Renal cortex interstitium (tissue), 11 donors: ENCODE data around the gene SFTPB. TPM values are rescaled to one million over a fixed set of nuclear protein-coding genes. Genes with fewer than 3 reads are reported as not detected.
A peak's percentile ranks its signal among the peaks of the same experiment; 100 is the strongest.
"Not testable (repeated sequence)": the region's sequence is repeated elsewhere in the genome, so short reads cannot be mapped to it uniquely, and the experiment has no call there.

Experiments
- DNase-seq, 11 donors: peaks; one replicate each; pipeline ENCODE4 v3.0.0-alpha.2; 2013; ENCODE audit warnings: low read depth in 9 of 11, low spot score in 4 of 11; ENCODE audit errors: extremely low read depth in 1 of 11
- polyA plus RNA-seq, 3 donors: library from polyadenylated mRNA; unstranded; fragments of 120-200 nt; gene quantifications; one replicate each; pipeline ENCODE4 v1.2.1, GENCODE V29; 2013; ENCODE audit not compliant: insufficient read length in 3 of 3

SFTPB gene
- polyA plus RNA-seq, 3 donors = 0.07 to 0.11 (median 0.08) TPM

DNA sequence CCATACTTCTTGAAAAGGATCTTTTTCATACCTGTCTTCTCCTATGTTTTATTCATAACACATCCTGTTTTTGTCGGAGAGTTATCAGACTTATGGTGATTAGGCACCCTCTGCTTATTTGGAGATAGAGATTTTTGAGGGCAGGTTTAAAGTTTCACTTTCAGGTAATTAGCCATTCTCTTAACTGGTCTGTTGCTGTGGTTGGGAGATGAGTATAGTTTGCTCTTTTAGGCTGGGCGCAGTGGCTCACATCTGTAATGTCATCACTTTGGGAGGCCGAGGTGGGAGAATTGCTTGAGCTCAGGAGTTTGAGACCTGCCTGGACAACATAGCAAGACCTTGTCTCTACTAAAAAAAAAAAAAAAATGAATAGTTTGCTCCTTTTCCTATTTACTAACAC lies 25.3 kb downstream of the SFTPB start:
- DNase-seq = no peak

DNA sequence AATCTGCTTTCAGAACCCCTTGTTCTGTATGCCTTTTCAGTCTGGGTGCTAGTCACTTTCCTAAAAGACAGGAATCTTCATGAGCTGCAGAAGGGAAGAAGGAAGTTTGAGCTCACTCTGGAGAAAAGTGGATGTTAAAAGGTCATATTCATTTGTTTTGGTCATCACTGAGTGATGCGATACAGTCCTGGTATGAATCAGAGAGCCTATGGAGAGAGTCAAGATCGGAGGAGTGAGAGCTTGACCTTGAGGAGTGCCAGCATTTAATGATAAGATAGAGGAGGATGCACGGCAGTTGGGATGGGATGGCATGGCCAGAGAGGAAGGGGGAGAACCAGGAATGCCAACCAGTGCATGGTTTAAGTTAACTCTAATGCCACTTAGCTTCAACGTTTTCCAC lies 32.4 kb downstream of the SFTPB start:
- no peak for DNase-seq

DNA sequence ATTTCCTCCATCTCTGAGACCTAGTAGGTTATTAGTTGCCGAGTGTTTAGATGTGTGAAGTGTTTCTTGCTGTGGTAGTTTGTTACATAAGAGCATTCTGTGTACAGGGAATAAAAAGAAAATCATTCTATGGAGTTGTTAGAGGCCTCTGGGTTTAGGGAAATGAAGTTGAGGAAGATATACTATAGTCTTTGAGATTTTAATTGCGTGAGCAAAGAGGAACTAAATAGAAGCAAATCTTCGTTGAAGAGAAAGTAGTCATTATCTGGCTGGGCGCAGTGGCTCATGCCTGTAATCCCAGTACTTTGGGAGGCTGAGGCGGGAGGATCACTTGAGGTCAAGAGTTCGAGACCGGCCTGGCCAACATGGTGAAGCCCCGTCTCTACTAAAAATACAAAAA lies 33.0 kb downstream of the SFTPB start:
- no peak for DNase-seq

DNA sequence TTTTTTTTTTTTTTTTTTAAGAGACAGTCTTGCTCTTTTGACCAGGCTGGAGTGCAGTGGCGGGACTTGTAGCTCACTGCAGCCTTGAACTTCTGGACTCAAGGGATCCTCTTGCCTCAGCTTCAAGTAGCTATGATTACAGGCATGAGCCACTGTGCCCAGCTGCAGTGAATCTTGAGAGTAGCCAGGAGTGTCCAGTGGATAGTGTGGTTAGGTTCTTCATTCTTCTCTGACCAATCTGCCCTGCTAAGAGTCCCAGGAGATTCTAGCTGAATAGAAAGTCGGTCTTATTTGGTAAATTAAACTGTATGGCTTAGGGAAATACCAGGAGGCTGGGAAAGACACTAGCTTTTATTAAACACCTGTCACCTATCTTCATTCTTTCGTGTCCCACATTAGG lies 36.7 kb downstream of the SFTPB start:
- no peak for DNase-seq

- DNase-seq = no peak
Observed at GRCh38 chr2:85628658-85629057, 39.3 kb downstream of the SFTPB start.

DNA sequence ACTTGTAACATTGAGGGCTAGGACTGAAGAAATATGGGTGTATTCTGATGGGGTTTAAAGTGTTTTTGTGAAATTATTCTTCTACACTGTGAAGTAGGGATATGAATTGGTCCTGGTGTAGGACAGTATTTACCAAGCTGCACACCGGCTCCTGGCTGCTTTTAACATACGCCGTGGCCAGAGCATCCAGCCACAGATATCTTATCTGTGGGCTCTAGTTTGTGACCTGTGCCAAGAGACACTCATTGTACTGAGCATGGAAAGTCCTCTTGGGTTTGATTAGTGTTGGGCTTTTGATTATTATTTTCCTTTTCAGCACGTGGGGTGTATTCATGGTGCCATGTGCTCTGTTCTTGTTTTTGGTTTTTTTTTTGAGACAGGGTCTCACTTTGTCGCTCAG lies 44.0 kb downstream of the SFTPB start:
- DNase-seq = no peak

- DNase-seq = no peak
Observed at GRCh38 chr2:85621338-85621737, 46.7 kb downstream of the SFTPB start.

- no peak for DNase-seq
Observed at GRCh38 chr2:85619617-85620016, 48.4 kb downstream of the SFTPB start.

DNA sequence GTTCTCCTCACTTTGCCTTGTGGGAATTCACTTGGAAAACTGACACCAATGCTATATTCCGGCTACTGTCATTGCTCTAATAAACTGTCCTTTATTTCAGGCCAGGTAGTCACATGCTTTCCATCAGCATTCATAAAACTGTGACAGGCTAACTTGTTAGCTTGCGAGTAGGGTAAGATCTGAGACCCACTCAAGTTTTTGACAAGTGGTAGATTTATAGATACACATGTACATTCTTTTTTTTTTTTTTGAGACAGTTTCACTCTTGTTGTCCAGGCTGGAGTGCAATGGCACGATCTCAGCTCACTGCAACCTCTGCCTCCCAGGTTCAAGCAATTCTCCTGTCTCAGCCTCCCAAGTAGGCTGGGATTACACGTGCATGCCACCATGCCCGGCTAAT lies 50.3 kb downstream of the SFTPB start:
- not testable (repeated sequence) for DNase-seq

GRCh38 chr2:85615413-85615728 lies 52.6 kb downstream of the SFTPB start:
- DNase-seq = no peak

- DNase-seq = not testable (repeated sequence)
Observed at GRCh38 chr2:85614757-85615156, 53.2 kb downstream of the SFTPB start.

- no peak for DNase-seq
Observed at GRCh38 chr2:85613717-85614515, 54.1 kb downstream of the SFTPB start.

DNA sequence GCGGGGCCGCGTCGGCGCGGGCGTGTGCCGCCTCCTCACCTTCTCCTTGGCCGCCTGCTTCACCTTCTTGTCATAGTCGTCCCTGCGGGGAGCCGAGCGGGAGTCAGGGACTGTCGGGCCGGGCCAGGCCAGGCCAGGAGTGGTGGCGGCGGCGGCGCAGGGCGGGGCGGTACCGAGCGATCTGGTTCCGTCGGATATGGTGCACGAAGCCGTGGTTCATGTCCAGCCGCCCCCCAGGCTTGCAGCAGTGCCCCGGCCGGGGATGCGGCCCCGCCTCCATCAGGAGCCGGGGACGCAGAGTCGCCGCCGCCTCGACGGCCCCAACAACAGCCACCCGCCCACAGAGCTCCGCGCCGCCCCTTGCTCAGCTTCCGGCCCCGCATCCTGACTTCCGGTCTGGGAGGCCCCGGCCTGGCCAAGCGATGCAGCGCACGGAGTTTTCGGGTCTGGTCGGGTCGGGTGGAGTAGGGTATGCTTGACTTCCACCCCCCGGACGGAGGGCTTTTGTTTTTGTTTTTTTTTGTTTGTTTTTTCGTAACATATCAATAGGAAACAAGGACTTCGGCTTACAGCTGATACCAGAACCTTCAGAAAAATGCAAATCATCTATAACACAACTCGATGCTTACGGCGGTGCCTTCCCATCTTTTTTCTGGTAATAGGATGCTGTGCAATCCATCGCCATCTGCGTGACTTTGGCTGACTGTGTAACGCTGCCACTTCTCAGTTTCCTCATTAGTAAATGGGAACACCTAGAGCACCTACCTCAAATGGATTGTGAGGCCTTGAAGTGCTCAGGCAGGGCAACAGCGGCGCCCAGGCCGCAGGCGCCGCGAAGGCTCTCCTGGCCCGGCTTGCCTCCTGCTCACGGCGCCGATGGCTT lies 56.1 kb downstream of the SFTPB start, which contains the start of gene C2orf68:
C2orf68 (minus strand) TSS at position 362 of the 883 bp plus-strand sequence; CDS start at position 280, 82 bp downstream.
- peak in 10 of 11 donors; percentile 77 to 93 (median 86) for DNase-seq

DNA sequence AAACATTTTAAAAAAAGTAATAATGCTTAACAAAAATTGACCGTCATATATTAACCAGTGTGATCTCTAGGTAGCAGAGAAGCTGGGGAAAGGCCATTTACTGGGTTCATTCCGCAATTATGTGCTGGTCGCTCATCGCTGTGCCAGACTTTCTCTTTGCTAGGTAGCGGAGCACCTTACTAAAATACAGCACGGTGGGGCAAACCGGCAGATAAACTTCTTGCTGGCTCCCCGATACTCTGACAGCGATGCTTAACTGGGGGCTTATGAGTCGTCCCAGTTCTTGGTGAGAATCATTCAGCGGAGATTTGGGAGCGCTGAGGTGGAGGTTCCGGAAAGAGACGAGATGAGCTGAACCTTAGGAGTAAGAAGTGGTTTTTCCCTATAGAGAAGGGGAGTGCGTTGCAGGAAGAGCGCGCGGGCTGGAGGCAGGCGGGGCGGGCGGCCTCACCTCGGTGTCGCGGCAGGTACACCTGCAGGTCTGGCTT lies 56.7 kb downstream of the SFTPB start:
- DNase-seq = no peak

Other genes starting within 250 kb of the SFTPB start
- gene SH2D6, start 249.5 kb downstream of the SFTPB start, polyA plus RNA-seq = 1 to 10 TPM in 2 of 3 donors, under 1 TPM in 1; 0.29 to 1.2 (median 1.1) TPM
- gene MAT2A, start 129.0 kb downstream of the SFTPB start, polyA plus RNA-seq = 100 to 1,000 TPM; 339 to 393 (median 381) TPM
- gene GGCX, start 106.7 kb downstream of the SFTPB start, polyA plus RNA-seq = 10 to 100 TPM; 36.8 to 41.1 (median 37.0) TPM
- 10 to 100 TPM; 88.1 to 94.9 (median 88.3) TPM for gene VAMP8, start 90.6 kb downstream of the SFTPB start, polyA plus RNA-seq
- gene VAMP5, start 83.8 kb downstream of the SFTPB start, polyA plus RNA-seq = 10 to 100 TPM; 34.7 to 42.6 (median 38.1) TPM
- gene RNF181, start 72.5 kb downstream of the SFTPB start, polyA plus RNA-seq = 100 to 1,000 TPM; 138 to 140 (median 140) TPM
- 10 to 100 TPM; 34.4 to 44.8 (median 41.6) TPM for gene TMEM150A, start 65.5 kb downstream of the SFTPB start, polyA plus RNA-seq
- 10 to 100 TPM; 56.2 to 81.2 (median 61.1) TPM for gene C2orf68, start 56.1 kb downstream of the SFTPB start, polyA plus RNA-seq
- 10 to 100 TPM; 62.3 to 74.7 (median 68.8) TPM for gene USP39, start 52.0 kb downstream of the SFTPB start, polyA plus RNA-seq
- under 1 TPM; 0.13 to 0.42 (median 0.27) TPM for gene GNLY, start 26.2 kb upstream of the SFTPB start, polyA plus RNA-seq
- gene ATOH8, start 85.8 kb upstream of the SFTPB start, polyA plus RNA-seq = 10 to 100 TPM; 10.3 to 16.0 (median 14.8) TPM
- gene ST3GAL5, start 220.8 kb upstream of the SFTPB start, polyA plus RNA-seq = 10 to 100 TPM in 2 of 3 donors, 1 to 10 TPM in 1; 9.1 to 12.3 (median 10.1) TPM